Measurements from ENCODE around the gene POC1A.

Gene POC1A

GRCh38 chr3:52104684-52105640 is 49.3 kb downstream of the POC1A start:
- DNase-seq (ENCODE audit: low spot score) = no peak

- no peak for DNase-seq (ENCODE audit: low spot score)
These were observed 51.3 kb downstream of the POC1A start for GRCh38 chr3:52102934-52103333.

- DNase-seq (ENCODE audit: low spot score) = no peak
These were observed 55.2 kb downstream of the POC1A start for GRCh38 chr3:52099001-52099401.

- no peak for DNase-seq (ENCODE audit: low spot score)
These were observed 56.2 kb downstream of the POC1A start for GRCh38 chr3:52097851-52098507.

GRCh38 chr3:52095990-52096775 is 58.0 kb downstream of the POC1A start:
- DNase-seq (ENCODE audit: low spot score) = no peak

GRCh38 chr3:52094571-52095485 is 59.4 kb downstream of the POC1A start:
- DNase-seq (ENCODE audit: low spot score) = no peak

GRCh38 chr3:52093756-52094545 is 60.3 kb downstream of the POC1A start:
- no peak for DNase-seq (ENCODE audit: low spot score)

- DNase-seq (ENCODE audit: low spot score) = no peak
These were observed 61.3 kb downstream of the POC1A start for GRCh38 chr3:52092891-52093290.

GRCh38 chr3:52092271-52092660 is 62.0 kb downstream of the POC1A start:
- no peak for DNase-seq (ENCODE audit: low spot score)

DNA sequence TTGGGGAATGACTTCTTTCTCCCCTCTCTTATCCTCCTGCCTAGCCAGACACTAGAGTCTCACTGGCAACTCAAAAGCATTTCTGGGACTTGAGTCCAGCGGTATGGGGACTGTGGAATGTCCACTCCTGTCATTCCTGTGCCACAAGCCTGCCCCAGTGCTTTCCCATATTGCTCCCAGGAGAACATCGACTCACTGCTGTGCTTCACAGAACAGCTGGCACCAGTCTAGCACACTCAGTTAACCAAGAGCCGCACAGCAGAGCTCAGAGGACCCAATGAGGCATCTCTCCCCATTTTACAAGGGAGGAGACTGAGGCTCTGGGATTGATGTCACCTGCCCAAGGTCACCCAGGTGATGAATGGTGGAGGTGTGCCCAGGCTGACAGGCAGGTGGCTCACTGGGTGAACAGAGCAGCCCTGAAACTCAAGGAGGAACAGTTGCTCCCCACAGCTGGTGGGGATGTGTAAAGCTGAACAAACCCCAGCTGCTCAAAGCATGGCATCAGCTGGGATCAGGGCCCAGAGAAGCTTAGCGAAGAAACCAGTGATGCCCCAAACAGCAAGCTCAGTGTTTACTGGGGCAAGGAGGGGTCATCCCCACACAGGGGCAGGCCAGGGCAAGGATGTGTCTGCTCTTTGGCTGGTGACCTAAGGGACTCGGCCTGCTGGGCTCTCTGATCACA is 62.5 kb downstream of the POC1A start:
- no peak for DNase-seq (ENCODE audit: low spot score)

DNA sequence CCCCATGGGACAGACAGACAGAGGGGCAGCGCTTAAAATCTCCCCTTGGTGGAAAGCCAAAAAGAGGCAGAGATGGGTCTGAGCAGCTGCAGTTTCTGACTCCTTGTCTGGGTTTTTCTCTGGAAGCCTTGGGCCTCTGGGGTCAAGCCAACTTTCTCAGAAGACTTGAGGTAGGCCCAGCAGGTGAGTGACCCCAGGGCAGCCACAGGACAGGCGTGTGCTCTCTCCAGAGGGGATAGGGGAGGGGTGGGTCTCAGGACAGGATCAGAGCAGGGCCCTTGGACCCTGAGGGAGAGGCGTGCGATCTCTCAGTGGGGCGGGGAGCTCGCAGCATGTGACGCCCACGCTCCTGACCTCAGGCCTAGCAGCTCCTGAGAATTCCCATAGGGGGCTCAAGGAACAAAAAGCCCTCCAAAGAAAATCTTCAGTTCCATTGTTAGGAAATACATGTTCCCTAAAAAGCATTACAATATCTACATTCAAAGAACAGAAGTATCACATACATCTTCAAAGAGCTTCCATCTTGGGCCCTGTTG is 63.2 kb downstream of the POC1A start:
- no peak for DNase-seq (ENCODE audit: low spot score)

- DNase-seq (ENCODE audit: low spot score) = no peak
These were observed 63.9 kb downstream of the POC1A start for GRCh38 chr3:52090131-52090932.

DNA sequence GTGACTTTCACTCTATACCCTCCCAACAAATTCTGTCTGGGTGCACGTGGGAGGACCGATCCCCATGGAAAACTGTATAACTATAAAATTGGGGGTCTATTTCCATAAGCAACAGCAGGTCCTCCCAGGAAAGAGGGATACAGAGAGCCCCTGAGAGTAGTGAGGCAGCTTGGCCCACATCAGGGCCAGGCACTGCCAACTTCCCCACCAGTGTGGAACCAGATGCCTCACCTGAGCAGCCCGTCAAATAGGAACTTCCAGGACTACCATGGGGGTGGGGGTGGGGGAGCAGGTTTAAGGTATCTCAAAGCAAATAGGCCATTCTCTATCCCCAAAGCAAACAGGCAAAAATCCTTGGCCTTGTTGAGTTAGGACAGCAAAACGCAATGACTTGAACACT is 64.5 kb downstream of the POC1A start:
- no peak for DNase-seq (ENCODE audit: low spot score)

- DNase-seq (ENCODE audit: low spot score) = no peak
These were observed 65.5 kb downstream of the POC1A start for GRCh38 chr3:52088445-52089367.

DNA sequence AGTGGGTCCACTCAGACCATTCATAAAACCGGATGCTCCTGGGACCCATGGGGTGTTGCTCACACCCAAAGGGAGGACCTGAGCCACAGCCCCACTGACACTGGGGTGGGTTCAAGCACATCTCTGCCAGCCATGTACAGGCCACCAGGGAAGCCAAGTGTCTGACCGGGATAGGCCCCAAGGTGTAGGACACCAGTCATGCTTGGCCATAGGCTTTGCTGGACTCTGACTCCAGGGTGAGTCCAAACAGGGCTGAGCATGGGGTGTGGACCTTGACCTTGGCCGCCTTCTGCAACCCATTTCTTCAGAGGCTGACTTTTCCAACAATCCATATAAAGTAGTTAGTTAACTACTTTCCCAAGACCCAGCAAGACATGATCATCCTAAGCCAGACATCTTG is 66.5 kb downstream of the POC1A start:
- no peak for DNase-seq (ENCODE audit: low spot score)

GRCh38 chr3:52086976-52087663 is 67.1 kb downstream of the POC1A start:
- no peak for DNase-seq (ENCODE audit: low spot score)

- DNase-seq (ENCODE audit: low spot score) = no peak
These were observed 67.8 kb downstream of the POC1A start for GRCh38 chr3:52086461-52086860.

Data from left forelimb (tissue), 1 donor.